Measurements from ENCODE around the gene SP4.

SP4 gene

GRCh38 chr7:21450076-21450475, 22.2 kb downstream of the SP4 start:
- Histone ChIP-seq H3K27ac (ENCODE audit: low read depth, low read length) (no peak overlapping the region), H2AFZ (ENCODE audit: low read depth, low read length, severe bottlenecking) (no peak overlapping the region), H3K4me2 (ENCODE audit: low read depth, low read length, poor library complexity, severe bottlenecking) (no peak overlapping the region), H4K20me1 (ENCODE audit: low read depth, low read length) (no peaks in the 10 kb centered on the region), H3K9me2 (replicated peaks; ENCODE audit: insufficient read depth, low read length) (no peaks in the 10 kb centered on the region), H3K27me3 (ENCODE audit: low read length) (no peaks in the 10 kb centered on the region), H3F3A (ENCODE audit: insufficient read depth) (no peaks in the 10 kb centered on the region), H3K79me2 (ENCODE audit: insufficient read depth, low read length) (peaks cover 15% of the 10 kb centered on the region; the same call in 1 of the 2 replicates), H3K9ac (ENCODE audit: low read length) (no peak overlapping the region), H3K4me3 (ENCODE audit: insufficient read depth, low read length, poor library complexity, severe bottlenecking) (no peak overlapping the region), H3K9me3 (ENCODE audit: insufficient read depth, low read length) (peaks cover 40% of the 10 kb centered on the region), H3K36me3 (ENCODE audit: low read length) (peaks cover 57% of the 10 kb centered on the region)
- TF ChIP-seq EZH2phosphoT487 (conservative IDR thresholded peaks at IDR 0.05; ENCODE audit: low read length), result no peak
- TF ChIP-seq CTCF (IDR thresholded peaks at IDR 0.05; ENCODE audit: insufficient read depth, low read length, poor library complexity, severe bottlenecking), result no peak

- no peak overlapping the region for H3K9ac ChIP-seq (ENCODE audit: low read length)
- H3K79me2 ChIP-seq (ENCODE audit: insufficient read depth, low read length), result peaks cover 15% of the 10 kb centered on the region; the same call in 1 of the 2 replicates
- H3K4me2 ChIP-seq (ENCODE audit: low read depth, low read length, poor library complexity, severe bottlenecking), result no peak overlapping the region
- H3K36me3 ChIP-seq (ENCODE audit: low read length), result peaks cover 60% of the 10 kb centered on the region
- H3K9me2 ChIP-seq (replicated peaks; ENCODE audit: insufficient read depth, low read length), result no peaks in the 10 kb centered on the region
- H3K9me3 ChIP-seq (ENCODE audit: insufficient read depth, low read length), result peaks cover 42% of the 10 kb centered on the region
- no peaks in the 10 kb centered on the region for H3K27me3 ChIP-seq (ENCODE audit: low read length)
- TF ChIP-seq EZH2phosphoT487 (conservative IDR thresholded peaks at IDR 0.05; ENCODE audit: low read length) (no peak), CTCF (IDR thresholded peaks at IDR 0.05; ENCODE audit: insufficient read depth, low read length, poor library complexity, severe bottlenecking) (no peak)
- no peak overlapping the region for H2AFZ ChIP-seq (ENCODE audit: low read depth, low read length, severe bottlenecking)
- H3K27ac ChIP-seq (ENCODE audit: low read depth, low read length), result no peak overlapping the region
- H3F3A ChIP-seq (ENCODE audit: insufficient read depth), result no peaks in the 10 kb centered on the region
- H4K20me1 ChIP-seq (ENCODE audit: low read depth, low read length), result no peaks in the 10 kb centered on the region
- no peak overlapping the region for H3K4me3 ChIP-seq (ENCODE audit: insufficient read depth, low read length, poor library complexity, severe bottlenecking)
These were observed 23.1 kb downstream of the SP4 start for GRCh38 chr7:21450941-21451340.

- no peak for TF ChIP-seq CTCF (IDR thresholded peaks at IDR 0.05; ENCODE audit: insufficient read depth, low read length, poor library complexity, severe bottlenecking)
- no peak for TF ChIP-seq EZH2phosphoT487 (conservative IDR thresholded peaks at IDR 0.05; ENCODE audit: low read length)
- no peak overlapping the region for H2AFZ ChIP-seq (ENCODE audit: low read depth, low read length, severe bottlenecking)
- no peaks in the 10 kb centered on the region for H4K20me1 ChIP-seq (ENCODE audit: low read depth, low read length)
- H3K4me3 ChIP-seq (ENCODE audit: insufficient read depth, low read length, poor library complexity, severe bottlenecking), result no peak overlapping the region
- peaks cover 42% of the 10 kb centered on the region for H3K9me3 ChIP-seq (ENCODE audit: insufficient read depth, low read length)
- no peak overlapping the region for H3K4me2 ChIP-seq (ENCODE audit: low read depth, low read length, poor library complexity, severe bottlenecking)
- H3K9ac ChIP-seq (ENCODE audit: low read length), result no peak overlapping the region
- H3K79me2 ChIP-seq (ENCODE audit: insufficient read depth, low read length), result peaks cover 7% of the 10 kb centered on the region; the same call in 1 of the 2 replicates
- no peaks in the 10 kb centered on the region for H3K27me3 ChIP-seq (ENCODE audit: low read length)
- peaks cover 45% of the 10 kb centered on the region for H3K36me3 ChIP-seq (ENCODE audit: low read length)
- no peak overlapping the region for H3K27ac ChIP-seq (ENCODE audit: low read depth, low read length)
- no peaks in the 10 kb centered on the region for H3F3A ChIP-seq (ENCODE audit: insufficient read depth)
- H3K9me2 ChIP-seq (replicated peaks; ENCODE audit: insufficient read depth, low read length), result no peaks in the 10 kb centered on the region
These were observed 26.3 kb downstream of the SP4 start for GRCh38 chr7:21454182-21454581.
